ENCODE measurements around the gene GLB1L2. TPM values are rescaled to one million over a fixed set of nuclear protein-coding genes. Genes with fewer than 3 reads are reported as not detected.
A peak's percentile ranks its signal among the peaks of the same experiment; 100 is the strongest.
"Not testable (repeated sequence)": the region's sequence is repeated elsewhere in the genome, so short reads cannot be mapped to it uniquely, and the experiment has no call there.

The GLB1L2 gene, protein sequence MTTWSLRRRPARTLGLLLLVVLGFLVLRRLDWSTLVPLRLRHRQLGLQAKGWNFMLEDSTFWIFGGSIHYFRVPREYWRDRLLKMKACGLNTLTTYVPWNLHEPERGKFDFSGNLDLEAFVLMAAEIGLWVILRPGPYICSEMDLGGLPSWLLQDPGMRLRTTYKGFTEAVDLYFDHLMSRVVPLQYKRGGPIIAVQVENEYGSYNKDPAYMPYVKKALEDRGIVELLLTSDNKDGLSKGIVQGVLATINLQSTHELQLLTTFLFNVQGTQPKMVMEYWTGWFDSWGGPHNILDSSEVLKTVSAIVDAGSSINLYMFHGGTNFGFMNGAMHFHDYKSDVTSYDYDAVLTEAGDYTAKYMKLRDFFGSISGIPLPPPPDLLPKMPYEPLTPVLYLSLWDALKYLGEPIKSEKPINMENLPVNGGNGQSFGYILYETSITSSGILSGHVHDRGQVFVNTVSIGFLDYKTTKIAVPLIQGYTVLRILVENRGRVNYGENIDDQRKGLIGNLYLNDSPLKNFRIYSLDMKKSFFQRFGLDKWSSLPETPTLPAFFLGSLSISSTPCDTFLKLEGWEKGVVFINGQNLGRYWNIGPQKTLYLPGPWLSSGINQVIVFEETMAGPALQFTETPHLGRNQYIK
- total RNA-seq (1 to 10 TPM in 1 of 7 donors, under 1 TPM in 5, not detected in 1; 0.36 to 1.5 (median 0.65) TPM), polyA plus RNA-seq (under 1 TPM; 0.29 to 0.48 (median 0.46) TPM)
- long read RNA-seq, donor 1 = 0 reads
- long read RNA-seq, donor 2 = 0 reads

DNA sequence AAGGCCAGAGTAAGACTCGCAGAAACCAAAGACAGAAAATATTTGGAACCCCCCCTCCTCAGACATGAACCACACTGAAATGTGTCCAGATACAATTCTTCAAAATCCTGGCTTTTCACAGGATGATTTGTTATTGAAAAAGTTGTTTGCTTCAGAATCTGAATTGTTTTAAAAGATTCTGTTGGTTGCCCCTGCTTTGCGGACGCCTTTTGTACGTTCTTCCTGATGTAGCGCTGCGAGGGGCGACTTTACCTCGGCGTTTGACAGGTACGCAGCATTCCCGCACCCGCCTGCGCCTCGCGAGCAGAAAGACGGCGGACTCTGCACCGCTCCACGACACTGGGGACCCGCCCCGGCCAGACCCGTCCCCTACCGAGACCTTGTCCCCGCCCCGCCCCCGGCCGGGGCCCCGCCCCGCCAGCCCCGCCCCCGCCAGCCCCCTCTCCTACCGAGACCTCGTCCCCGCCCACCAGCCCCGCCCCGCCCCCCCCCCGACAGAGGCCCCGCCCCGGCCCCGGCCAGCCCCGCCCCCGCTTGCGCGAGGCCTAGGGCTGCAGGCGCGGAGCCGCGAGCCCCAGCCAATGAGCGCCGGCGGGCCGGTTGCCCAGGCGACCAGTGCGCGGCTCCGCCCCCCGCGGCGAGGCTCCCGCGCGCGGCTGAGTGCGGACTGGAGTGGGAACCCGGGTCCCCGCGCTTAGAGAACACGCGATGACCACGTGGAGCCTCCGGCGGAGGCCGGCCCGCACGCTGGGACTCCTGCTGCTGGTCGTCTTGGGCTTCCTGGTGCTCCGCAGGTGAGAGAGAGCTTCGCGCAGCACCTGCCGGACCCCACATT, at the start of gene GLB1L2:
Gene GLB1L2 (plus strand): TSS at position 635 of the 835 bp plus-strand sequence. CDS start 74 bp downstream, at position 709.
- no peak within 1 kb of the TSS for H3K27ac ChIP-seq
- intact Hi-C loops (cut with DNase I; ENCODE audit: low total_unique reads) = no loop called here
- WGBS, 5 donors = 1 to 5% (median 2%) methylated on average over 15 to 79 of the region's 80 CpGs
- H3K27me3 ChIP-seq (replicated peaks in 1 of 7) = peaks cover 0 to 44% (median 20%) of the 10 kb centered on the region in 7 donors
- H3K4me3 ChIP-seq = peak within 1 kb of the TSS; percentile 45 to 81 (median 57)
- DNase-seq = peak; percentile 91
- H3K9me3 ChIP-seq = no peaks in the 10 kb centered on the region
- H3K36me3 ChIP-seq = no peaks in the 10 kb centered on the region
- no peak for TF ChIP-seq POLR2A (IDR thresholded peaks at IDR 0.05)
- TF ChIP-seq, protein P1, sequence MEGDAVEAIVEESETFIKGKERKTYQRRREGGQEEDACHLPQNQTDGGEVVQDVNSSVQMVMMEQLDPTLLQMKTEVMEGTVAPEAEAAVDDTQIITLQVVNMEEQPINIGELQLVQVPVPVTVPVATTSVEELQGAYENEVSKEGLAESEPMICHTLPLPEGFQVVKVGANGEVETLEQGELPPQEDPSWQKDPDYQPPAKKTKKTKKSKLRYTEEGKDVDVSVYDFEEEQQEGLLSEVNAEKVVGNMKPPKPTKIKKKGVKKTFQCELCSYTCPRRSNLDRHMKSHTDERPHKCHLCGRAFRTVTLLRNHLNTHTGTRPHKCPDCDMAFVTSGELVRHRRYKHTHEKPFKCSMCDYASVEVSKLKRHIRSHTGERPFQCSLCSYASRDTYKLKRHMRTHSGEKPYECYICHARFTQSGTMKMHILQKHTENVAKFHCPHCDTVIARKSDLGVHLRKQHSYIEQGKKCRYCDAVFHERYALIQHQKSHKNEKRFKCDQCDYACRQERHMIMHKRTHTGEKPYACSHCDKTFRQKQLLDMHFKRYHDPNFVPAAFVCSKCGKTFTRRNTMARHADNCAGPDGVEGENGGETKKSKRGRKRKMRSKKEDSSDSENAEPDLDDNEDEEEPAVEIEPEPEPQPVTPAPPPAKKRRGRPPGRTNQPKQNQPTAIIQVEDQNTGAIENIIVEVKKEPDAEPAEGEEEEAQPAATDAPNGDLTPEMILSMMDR (IDR thresholded peaks at IDR 0.05 in 8 of 11, conservative IDR thresholded peaks at IDR 0.05 in 3 of 11) = no peak
- peak in 2 of 3 donors; percentile 18 to 22 for TF ChIP-seq POLR2AphosphoS5 (IDR thresholded peaks at IDR 0.05)
- H3K4me1 ChIP-seq = peaks cover 6 to 23% (median 18%) of the 10 kb centered on the region in 6 donors

DNA sequence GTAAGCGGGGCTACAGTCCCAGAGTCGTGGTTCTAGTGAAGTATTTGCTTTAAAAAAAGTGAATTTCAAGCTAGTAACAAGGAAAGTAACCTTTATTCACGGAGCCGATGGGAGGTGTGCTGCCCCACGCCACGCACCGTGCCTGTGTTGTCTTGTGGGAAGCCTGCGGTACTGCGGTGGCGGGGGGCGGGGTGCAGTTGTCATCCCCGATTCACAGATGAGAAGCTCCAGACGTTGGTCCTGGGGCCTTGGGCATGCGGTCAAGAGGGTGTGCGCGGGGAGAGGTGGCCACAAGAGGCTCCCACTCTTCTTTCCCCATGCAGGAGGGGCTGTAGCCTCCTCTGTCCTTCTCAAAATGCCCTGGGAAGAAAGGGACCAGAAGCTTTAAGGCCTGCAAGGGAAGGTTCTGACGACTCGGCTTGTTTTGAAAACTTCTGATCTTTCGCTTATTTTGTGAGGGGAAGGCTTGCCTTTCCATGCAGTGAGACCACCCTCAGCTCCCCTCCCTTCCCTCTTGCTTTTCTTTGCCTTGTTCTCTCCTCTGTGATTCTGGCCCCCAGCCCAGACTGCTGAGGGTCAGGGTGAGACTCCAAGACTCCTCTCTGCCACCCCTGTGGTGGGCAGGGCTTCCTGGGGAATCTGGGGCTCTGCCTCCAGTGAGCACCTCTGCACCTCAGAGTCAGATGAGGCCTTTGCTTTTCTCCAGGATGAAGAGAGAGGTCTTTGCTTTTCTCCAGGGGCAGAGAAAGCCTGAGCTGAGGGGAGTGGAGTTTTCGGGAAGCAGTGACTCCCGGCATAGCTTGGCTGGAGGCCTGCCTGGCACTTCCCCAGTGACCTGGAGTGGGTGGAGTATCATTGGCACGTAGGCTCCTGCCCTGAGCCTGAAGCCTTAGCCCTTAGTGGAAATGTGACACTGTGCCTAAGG, 49.4 kb upstream of the GLB1L2 start:
- no peak overlapping the region for H3K4me3 ChIP-seq
- WGBS, 5 donors = 81 to 88% (median 86%) methylated on average over 22 of the region's 22 CpGs
- TF ChIP-seq POLR2AphosphoS5 (IDR thresholded peaks at IDR 0.05) = no peak
- TF ChIP-seq, protein P1 (IDR thresholded peaks at IDR 0.05 in 8 of 11, conservative IDR thresholded peaks at IDR 0.05 in 3 of 11) = no peak
- TF ChIP-seq POLR2A (IDR thresholded peaks at IDR 0.05) = no peak
- H3K4me1 ChIP-seq = peaks cover 0 to 5% (median 2%) of the 10 kb centered on the region in 6 donors
- peaks cover 0 to 10% (median 2%) of the 10 kb centered on the region in 8 donors for H3K9me3 ChIP-seq
- no peak for DNase-seq
- no peaks in the 10 kb centered on the region for H3K36me3 ChIP-seq
- H3K27me3 ChIP-seq (replicated peaks in 1 of 7) = peaks cover 0 to 55% (median 23%) of the 10 kb centered on the region in 7 donors
- intact Hi-C loops (cut with DNase I; ENCODE audit: low total_unique reads) = no loop called here
- no peak overlapping the region for H3K27ac ChIP-seq

DNA sequence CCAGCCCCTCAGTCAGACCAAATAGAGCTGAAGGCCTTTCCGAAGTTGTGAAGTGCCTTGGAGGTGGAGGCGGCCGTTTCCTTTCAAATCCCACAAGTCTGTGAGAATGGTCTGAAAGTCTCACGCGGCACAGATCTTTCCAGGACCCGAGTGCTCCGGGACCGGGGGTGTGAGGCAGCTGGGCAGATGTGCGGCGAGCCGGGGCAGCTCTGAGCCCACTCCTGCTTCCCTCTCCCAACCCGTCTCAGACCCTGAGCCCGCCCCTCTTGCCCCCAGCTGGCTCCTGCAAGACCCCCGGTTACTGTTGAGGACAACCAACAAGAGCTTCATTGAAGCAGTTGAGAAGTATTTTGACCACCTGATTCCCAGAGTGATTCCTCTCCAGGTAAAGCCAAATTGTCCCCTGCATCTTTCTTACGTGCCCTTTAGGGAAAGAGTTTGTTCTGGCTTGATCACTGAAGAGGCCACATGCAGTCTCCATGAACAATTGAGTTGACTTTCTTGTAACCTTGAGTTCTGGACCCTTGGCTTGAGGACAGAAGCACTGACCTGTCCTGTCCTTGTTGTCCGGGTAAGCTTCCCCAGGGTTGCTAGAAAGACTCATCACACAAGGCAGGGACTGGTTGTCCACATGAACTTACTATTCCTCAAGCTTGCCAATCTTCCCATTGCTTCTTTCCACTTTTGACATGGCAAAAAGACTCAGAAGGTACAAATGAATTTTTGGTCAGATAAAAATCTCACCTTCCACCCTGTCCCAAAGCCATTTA, 48.1 kb upstream of the GLB1L2 start:
- Histone ChIP-seq H3K27ac (no peak overlapping the region), H3K27me3 (replicated peaks in 1 of 7) (peaks cover 0 to 46% (median 11%) of the 10 kb centered on the region in 7 donors), H3K9me3 (peaks cover 0 to 1% (median under 1%) of the 10 kb centered on the region in 8 donors), H3K4me3 (no peak overlapping the region), H3K4me1 (no peaks in the 10 kb centered on the region), H3K36me3 (no peaks in the 10 kb centered on the region)
- TF ChIP-seq POLR2AphosphoS5 (IDR thresholded peaks at IDR 0.05) (no peak), POLR2A (IDR thresholded peaks at IDR 0.05) (no peak)
- TF ChIP-seq, protein P1 (IDR thresholded peaks at IDR 0.05 in 8 of 11, conservative IDR thresholded peaks at IDR 0.05 in 3 of 11) = no peak
- 82 to 89% (median 87%) methylated on average over 16 of the region's 16 CpGs for WGBS, 5 donors
- no peak for DNase-seq
- intact Hi-C loops (cut with DNase I; ENCODE audit: low total_unique reads) = no loop called here

DNA sequence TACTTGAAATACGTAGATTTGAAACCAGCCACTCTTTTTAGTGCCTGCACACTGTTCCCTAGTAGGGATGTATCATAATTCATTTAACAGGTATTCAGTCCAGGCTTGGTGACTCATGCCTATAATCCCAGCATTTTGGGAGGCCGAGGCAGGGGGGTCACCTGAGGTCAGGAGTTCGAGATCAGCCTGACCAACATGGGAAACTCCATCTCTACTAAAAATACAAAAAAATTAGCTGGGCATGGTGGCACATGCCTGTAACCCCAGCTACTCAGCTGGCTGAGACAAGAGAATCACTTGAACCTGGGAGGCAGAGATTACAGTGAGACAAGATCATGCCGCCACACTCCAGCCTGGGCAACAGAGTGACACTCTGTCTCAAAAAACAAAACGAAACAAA, 47.4 kb upstream of the GLB1L2 start:
- H3K36me3 ChIP-seq; DNase-seq; H3K9me3 ChIP-seq; H3K27ac ChIP-seq; H3K4me1 ChIP-seq; intact Hi-C loops (cut with DNase I; ENCODE audit: low total_unique reads); H3K4me3 ChIP-seq: not testable (repeated sequence)
- 87 to 93% (median 91%) methylated on average over 5 of the region's 5 CpGs for WGBS, 5 donors
- peaks cover 0 to 39% (median 7%) of the 10 kb centered on the region in 7 donors for H3K27me3 ChIP-seq (replicated peaks in 1 of 7)

Measured in spleen (tissue), 13 donors.